HFF-Myc (cell line): ENCODE data around the gene SLC26A6.

ENCODE experiments used
- DNase-seq: peaks from one replicate; pipeline ENCODE4 v3.0.0-alpha.2; 2011; ENCODE audit warnings: low read depth; ENCODE audit errors: extremely low read depth
- H3K4me3 ChIP-seq: replicated peaks from 2 replicates; pipeline ENCODE4 v1.5.1; 2011; ENCODE audit warnings: low read depth, mild to moderate bottlenecking, control low read depth, low read length
- TF ChIP-seq, protein P1 (sequence below): IDR thresholded peaks from 2 replicates; pipeline ENCODE4 v1.5.1; 2012; ENCODE audit warnings: mild to moderate bottlenecking, low read depth, low read length, control low read depth; ENCODE audit errors: missing control alignments

Gene SLC26A6

DNA sequence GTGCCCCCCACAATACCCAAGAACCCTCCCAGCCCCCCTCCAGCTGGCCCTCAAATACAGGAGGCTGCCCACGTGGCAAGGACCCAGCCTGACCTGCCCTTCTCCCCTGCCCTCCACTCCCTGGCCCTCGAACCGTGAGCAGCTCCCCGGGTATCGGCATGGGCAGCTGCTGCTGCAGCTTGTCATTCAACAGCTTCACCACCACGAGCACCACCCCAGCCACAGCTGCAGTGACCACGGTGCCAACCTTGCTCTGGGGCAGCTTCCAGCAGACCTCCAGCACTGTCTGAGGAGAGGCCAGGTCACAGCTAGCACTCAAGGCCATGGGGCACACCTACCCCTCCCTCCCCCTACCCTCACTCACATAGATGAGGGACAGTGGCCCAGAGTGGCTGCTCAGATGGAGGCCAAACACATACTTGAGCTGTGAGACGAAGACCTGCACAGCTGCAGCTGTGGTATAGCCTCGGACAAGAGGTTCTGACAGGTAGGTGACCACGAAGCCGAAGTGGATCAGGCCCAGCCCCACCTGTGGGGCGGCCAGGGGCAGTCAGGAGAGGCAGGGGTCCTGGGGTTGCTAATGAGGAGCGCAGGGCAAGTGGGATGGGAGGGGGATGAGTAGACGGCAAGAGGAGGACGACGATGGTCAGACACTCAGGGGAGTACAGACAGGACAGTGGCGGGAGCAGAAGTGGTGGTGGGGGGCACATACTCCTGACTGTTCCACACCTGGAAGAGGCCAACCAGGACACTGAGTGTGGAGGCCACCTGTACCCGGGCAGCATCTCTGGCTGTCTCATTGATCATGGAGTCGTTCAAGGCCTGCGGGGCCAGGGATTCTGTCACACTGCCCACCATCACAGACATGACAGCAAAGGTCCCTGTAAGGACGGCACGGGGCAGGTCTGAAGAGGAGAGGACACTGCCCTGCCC, 3.5 kb downstream of the SLC26A6 start:
- TF ChIP-seq, protein P1, sequence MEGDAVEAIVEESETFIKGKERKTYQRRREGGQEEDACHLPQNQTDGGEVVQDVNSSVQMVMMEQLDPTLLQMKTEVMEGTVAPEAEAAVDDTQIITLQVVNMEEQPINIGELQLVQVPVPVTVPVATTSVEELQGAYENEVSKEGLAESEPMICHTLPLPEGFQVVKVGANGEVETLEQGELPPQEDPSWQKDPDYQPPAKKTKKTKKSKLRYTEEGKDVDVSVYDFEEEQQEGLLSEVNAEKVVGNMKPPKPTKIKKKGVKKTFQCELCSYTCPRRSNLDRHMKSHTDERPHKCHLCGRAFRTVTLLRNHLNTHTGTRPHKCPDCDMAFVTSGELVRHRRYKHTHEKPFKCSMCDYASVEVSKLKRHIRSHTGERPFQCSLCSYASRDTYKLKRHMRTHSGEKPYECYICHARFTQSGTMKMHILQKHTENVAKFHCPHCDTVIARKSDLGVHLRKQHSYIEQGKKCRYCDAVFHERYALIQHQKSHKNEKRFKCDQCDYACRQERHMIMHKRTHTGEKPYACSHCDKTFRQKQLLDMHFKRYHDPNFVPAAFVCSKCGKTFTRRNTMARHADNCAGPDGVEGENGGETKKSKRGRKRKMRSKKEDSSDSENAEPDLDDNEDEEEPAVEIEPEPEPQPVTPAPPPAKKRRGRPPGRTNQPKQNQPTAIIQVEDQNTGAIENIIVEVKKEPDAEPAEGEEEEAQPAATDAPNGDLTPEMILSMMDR: no peak
- H3K4me3 ChIP-seq: no peak overlapping the region

DNA sequence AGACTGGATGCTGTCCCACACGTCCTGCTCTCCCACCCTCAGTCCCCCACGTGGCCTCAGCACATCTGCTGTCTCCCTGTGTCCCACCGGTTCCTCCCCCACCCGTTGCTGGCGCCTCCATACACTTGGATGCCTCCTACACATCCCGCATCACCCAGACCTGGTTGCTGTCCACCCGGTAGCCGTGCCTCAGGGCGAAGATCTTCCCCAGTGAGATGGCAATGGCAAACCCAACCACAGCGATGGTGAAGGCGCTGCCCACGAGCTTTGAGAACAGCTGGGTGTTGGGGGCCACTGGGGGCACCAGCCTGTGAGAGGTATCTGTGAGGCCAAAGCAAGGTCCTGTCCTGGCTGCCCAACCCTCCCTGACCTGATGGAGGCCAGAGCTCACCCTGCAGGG, 4.4 kb downstream of the SLC26A6 start:
- no peak for DNase-seq
- no peak overlapping the region for H3K4me3 ChIP-seq
- TF ChIP-seq, protein P1: no peak

More for the DNA sequence above, 3.5 kb downstream of the SLC26A6 start:
- no peak for DNase-seq

DNA sequence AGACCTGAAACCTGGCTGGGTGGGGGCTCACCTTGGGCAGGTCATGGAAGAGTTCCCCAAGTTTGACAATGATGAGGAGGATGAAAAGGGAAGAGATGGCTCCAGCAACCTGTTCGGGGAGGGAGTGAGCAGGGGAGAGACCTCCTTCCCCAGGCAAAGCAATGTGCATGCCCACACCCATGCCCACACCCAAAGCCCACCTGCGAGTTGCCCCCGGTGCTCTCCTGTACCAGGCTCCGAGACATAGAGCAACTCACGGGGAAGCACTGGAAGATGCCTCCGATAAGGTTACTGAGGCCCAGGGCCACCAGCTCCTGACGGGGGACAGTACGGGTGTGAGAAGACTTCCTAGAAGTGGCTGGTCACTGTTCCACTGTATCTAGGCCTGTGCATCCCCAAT, 4.9 kb downstream of the SLC26A6 start:
- TF ChIP-seq, protein P1: no peak
- no peak for DNase-seq
- H3K4me3 ChIP-seq: no peak overlapping the region

DNA sequence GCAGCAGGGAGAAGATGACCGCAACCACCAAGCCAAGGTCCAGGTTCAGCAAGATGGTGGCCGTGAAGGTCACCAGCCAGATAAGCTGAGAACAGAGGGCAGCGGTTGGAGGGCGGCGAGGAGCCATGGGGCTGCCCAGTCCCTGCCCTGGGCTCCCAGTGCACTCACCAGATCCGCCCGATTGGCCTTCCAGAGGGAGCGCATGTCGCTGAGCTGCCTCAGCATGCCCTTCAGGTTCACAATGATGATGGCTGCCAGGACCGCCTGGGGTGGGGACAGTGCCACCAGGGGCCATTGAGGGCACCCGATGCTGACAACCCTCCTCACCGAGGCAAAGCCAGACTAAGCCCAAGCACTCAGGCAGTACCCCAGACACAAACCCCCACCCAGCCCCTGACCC, 5.4 kb downstream of the SLC26A6 start:
- no peak for DNase-seq
- no peak overlapping the region for H3K4me3 ChIP-seq
- TF ChIP-seq, protein P1: no peak

DNA sequence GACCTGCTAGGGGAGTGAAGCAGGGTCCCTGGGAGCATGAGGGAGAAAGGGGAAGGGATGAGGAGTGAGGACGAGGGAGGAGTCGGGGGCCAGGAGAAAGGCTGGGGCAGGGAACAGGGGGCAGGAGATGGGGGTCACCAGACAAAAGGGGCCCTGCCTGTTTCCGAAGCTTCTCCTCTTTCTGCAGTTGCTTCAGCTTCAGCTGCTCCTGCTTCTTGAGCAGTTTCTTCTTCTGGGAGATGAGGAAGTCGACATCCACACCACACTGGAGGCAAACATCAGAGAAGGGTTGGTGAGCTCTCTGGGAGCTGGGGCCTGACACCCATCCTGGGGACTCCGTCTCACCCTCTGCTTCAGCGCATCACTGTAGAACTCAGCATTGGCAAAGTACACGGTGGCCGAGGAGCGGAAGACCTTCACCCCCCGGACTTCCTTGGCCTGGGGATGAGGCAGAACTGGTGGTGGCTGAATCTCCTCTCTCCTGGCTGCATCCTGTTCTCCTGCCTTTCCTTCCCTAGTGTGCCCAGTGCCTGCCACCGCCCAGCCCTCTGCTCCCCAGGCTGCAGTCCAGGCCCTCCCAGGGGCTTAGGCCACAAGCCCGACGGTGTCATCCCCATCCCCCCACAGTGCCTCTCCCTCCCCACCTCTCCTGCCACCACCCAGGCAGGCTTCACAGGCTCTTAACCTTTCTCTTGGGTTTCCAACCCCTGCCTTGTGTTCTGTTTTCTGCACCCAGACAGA, 6.8 kb downstream of the SLC26A6 start:
- no peak overlapping the region for H3K4me3 ChIP-seq
- no peak for DNase-seq
- TF ChIP-seq, protein P1: no peak

DNA sequence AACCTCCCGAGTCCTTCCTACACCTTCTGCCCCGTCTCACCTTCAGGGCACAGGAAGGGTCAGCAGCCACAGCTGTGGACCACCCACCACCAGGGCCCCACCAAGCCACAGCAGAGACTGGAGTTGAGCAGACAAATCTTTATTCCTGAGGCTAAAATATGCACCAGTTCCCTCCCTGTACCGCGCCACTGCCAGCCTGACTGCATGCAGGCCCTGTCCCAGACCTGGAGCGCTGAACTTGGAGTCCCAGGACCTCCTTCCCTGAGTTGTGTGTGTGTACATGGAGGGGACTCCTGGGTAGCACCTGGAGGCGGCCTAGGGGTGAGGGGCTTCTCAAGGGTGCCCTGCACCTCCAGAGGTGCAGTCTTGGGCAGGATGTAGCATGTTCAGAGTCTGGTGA, 9.7 kb downstream of the SLC26A6 start:
- DNase-seq: no peak
- TF ChIP-seq, protein P1: no peak
- H3K4me3 ChIP-seq: no peak overlapping the region
